HG03442 (cell line): Measurements from ENCODE around the gene DHPS.
"Not testable (repeated sequence)": the region's sequence is repeated elsewhere in the genome, so short reads cannot be mapped to it uniquely, and the experiment has no call there.

Source experiments
- ATAC-seq: cut with Tn5 transposase; IDR thresholded peaks from one replicate; pipeline ENCODE4 v1.9.1; 2021; ENCODE audit warnings: mild to moderate bottlenecking, moderate library complexity; ENCODE audit not compliant: unreplicated experiment

The DHPS gene

DNA sequence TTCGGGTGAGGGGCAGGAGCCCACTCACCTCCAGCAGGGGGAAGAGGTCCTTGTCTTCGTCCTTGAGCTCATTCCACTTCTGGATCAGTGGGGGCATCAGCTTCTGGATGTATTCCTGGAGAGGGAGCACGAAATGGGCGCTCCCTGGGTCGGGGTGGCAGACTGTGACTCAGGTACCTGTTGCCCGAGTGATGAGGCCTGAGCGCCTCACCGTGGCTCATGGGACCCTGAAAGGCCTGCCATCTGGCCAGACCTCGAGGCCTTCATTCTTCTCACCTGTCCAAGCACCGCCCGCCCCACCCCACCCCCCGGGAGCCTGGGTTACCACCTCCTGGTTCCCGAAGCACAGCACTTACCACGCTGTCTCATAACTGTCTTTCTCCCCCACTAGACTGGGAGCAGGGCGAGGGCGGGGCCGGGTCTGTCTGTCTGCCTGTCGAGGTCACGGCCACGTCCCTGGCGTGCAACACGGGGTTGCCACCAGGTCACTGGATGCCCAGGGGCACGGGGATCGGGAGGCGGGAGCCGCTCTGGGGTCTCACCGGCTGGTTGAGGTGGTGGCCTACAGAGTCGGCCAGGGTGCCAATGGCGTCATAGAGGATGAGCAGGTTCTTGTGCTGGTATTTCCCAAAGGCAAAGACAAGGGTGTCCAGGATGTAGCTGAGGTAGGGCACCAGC, 24.1 kb upstream of the DHPS start:
- no peak for ATAC-seq

DNA sequence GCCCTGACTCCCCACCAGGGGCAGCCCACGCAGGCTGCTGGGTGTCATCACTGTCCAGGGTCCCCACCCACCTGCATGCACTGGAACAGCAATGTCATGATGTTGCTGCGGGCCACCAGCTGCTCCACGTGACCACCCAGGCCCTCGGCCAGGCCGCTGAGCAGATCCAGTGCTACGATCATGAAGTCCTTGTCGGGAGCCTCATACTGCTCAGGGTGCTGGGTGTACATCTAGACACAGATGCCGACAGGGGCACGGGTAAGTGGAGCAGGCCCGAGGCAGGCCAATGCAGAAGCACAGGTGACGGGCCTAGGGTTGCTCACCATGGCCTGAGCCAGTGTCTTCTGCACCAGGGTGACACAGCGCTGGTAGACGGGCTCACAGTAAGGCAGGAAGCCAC, 23.5 kb upstream of the DHPS start:
- ATAC-seq, result no peak

DNA sequence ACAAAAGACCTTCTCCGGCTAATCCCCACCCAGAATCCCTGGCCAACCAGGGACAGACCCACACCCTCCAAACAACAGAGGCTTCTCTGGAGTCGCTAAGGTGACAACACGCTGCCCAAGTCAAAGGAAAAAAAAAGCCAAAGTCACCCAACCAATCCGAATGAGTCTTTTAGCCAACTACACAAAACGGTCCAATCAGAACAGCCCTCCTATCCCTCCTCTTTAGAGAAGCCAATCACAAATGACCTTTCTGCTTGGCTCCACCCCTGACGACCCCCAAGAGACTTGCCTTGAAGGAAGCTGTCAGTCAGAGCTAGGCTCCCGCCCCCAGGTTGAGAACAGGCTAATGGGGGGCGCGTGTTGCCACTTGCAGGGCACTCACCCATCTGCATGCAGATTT, 21.4 kb upstream of the DHPS start:
- ATAC-seq, result no peak

DNA sequence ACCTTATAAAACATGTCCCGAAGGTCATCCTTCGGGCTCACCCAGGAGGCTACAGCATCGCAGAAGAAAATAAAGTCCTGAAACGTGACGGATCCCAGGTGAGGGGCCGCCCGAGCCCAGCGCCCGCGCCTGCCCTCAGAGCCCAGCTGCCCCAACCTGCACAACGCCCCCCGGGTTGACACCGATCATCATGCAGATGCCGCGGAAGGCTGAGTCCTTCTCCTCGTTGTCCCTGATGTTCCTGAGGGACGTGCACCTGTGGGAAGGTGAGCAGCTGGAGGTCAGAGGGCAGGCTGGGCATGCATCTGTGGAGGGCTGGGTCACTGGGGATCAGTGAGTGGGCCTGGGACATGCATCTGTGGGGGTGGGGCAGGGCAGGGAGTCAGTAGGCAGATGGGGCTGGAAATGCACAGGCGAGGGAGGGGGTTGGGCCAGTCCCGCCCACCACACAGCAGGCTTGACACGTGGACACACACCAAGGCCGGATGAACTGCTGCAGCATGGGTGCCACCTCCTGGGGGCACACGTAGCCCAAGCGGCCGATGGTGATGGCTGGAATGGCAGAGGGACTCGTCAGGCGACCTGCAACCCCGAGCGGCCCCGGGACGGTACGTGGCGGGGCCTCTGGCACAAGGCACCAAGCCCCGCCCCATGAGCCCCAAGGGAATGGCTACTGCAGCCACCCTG, 20.1 kb upstream of the DHPS start:
- ATAC-seq, result no peak

DNA sequence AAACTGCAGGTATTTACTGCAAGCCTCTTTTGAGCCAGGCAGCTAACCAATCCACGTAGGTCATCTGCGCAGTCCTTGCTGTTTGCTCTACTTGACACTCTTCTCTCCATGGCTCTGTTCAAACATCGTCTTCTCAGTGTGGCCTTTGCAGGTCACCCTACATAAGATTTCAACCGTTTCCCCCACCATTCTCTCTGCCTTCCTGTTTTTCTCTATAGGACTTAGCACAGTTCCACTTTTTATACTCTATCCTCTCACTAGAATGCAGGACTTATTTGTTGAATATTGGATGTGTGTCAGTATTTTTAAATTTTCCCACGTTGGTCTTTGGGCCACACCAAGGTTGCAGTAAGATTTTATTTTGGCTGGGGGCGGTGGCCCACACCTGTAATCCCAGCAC, 16.5 kb upstream of the DHPS start:
- no peak for ATAC-seq

DNA sequence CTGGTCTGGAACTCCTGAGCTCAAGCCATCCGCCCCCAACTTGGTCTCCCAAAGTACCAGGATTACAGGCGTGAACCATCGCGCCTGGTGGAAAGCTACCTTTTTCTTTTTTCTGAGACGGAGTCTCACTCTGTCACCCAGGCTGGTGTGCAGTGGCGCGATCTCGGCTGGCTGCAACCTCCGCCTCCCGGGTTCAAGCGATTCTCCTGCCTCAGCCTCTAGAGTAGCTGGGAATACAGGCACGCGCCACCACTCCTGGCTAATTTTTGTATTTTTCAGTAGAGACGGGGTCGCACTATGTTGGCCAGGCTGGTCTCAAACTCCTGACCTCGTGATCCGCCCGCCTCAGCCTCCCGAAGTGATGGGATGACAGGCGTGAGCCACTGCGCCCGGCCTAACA, 15.7 kb upstream of the DHPS start:
- ATAC-seq, result not testable (repeated sequence)

DNA sequence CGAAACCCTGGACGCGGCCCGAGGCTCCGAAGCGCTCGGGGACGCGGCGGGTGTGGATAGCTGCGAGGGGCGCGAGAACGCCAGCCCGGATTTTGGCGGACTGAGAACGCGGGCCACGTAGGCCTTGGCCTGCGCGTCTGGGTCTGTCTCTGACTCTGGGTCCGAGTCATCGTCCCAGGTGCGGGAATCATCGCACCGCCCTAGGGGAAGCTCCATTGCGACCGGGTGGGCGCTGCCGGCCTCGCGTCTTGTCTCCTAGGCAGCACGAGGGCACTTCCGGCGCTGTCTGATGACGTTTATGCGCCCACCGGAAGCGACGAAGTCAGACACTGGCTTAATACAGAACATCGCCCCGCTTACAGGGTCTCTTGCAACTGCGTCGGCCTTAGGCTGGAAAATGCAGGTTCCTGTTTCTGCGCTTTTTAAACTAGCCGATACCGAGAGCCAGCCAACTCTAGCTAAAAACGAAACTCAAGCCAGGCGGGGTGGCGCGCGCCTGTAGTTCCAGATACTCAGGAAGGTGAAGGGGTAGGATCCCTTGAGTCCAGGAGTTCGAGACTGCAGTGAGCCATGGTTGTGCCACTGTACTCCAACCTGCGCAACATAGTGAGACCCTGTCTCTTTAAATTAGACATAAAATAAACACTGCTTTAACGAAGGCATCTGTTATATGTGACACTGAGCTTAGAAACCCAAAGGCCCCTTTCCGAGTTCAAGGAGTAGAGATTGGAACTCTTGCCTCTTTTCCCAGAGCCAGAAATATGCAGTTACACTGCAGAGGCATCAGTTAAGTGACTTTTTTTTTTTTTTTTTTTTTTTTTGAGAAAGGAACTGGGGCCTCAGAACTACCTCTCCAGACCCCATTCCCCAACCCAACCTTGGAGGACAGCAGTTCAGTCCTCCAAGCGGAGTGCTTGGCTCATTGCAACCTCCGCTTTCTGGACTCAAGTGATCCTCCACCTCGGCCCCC, 15.0 kb upstream of the DHPS start, which contains the start of gene FBXW9:
TSS of gene FBXW9 (minus strand) at position 266 of the 970 bp plus-strand sequence. CDS start at position 216, 50 bp downstream.
- ATAC-seq, result peak; percentile 81

DNA sequence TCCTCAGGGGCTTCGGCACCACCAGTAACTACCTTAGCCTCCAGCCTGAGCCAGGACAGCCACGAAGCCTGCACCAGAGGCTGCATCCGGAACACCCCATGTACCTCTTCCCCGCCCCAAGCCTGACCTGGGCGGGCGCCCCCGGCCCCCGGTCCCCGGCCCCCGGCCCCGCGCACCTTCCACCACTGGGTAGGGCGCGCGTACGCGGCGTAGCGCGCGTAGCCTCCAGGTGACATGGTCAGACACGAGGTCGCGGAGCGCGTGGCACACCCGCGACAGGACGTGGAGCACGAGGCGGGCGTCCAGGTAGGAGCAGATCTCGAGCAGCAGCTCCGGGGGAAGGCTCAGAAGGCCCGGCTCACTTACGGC, 14.3 kb upstream of the DHPS start:
- peak; percentile 8 for ATAC-seq

DNA sequence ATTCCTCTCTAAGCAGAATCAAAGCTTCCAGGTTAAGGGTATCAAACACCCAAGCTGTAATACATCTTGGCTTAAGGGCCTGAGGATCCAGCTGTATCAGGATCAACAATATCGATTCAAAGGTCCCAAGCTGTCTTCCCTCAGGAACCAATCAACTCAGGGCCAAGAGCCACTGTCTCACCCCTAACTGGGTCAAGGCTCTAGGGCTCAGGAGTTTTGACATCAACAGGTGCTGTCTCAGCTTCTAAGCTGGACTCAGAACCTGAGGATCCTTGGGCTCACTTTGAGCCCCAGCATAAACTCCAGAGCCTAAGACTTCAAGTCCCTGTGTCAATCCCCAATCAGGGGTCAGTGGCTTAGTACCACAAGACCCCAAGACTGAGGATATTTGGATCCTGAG, 13.8 kb upstream of the DHPS start:
- no peak for ATAC-seq

DNA sequence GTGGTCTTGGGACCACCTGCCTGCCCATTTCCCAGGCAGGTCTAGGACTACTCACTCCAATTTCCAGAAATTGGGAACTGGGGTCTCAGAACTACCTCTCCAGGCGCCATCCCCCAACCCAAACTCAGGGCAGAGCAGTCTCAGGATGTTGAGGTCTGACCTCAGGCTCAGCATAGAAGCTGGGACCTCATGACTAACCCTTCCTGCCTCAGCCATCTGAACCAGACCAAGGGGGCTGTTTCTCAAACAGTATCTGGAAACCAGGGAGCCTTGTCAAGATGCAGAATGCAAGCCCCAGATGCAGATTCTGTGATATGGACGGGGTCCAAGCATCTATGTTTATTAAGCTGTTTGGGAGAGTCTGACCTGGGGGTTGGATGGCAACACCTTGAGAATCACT, 13.4 kb upstream of the DHPS start:
- ATAC-seq, result no peak

DNA sequence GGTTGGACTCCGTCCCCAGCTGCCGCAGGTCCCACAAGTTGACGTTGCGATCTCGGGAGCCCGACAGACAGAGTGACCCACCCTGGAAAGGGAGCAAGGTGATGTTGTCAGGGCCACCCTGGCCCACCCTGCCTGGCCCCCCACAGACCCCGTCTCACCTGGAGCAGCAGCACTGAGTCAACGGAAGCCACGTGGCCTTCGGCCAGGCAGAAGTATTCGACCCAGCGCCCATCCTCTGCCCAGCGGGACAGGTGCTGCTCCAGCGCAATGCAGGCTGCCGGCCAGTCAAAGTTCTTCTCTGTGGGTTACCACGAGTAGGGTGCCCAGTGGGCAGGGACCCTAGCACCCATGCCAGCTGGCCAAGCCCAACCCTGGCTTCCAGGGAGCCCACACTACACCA, 13.0 kb upstream of the DHPS start:
- ATAC-seq, result no peak

DNA sequence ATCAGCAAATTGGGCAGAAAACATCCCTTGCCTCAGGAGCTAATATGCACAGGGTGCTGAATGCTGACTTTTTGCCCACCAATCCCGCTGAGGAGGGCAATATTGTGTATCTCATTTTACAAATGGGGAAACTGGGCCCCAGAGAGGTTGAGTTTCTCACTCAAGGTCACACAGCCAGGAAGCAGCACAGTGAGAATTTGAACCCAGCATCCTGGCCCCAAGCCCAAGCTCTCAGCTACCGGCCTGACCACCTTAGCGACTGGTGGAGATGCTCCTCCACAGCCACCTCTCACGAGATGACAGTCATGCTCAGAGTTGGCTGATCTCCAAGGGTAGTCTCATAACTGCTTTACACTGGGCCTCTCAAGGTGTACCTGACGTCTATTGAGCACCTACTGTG, 11.3 kb upstream of the DHPS start:
- ATAC-seq, result no peak

DNA sequence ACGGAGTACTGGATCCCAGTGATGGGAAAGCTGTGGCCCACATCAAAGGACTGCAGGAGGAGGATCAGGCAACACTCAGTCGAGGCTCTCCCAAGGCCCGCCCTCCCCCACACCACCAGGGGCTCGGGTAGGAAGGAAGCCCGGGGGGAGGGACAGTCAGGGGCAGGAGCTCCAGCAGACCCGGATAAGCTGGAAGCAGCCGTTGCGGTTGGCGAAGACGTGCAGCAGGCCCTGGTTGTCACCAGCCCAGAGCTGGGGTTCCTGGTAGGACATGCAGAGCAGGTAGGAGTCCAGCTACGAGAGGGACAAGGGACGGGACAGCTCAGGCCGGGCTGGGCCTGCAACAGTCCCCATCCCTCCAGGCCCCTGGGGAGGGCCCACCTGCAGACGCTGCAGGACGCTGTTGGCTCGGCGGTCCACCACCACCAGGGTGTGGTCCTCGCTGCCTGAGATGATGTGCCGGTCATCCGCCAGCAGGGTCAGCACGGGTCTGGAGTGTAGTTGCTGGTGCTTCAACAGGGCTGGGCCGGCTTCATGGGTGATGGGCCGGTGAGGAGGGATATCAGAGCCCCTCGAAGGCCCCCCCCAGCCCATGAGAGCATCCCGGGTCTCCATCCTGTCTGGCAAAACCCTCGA, 8.0 kb upstream of the DHPS start:
- ATAC-seq, result no peak

DNA sequence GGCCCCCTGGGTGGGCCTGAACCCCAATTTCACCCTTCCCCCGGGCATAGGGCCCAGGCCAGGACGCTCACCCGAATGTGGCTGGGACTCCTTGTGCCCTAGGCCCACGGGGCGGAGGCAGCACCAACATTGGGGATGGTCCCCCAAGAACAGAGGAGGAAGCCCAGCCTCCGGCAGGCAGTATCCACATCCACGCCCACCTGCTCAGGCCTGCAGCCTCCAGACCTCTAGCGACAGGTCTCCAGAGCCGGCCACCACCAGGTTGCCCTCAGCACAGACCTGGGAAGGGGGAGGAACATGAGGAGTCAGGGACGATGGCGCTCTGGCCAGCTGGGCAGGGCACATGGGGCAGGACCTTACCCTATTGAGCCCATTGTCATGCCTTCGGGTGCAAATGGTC, 7.3 kb upstream of the DHPS start:
- no peak for ATAC-seq

DNA sequence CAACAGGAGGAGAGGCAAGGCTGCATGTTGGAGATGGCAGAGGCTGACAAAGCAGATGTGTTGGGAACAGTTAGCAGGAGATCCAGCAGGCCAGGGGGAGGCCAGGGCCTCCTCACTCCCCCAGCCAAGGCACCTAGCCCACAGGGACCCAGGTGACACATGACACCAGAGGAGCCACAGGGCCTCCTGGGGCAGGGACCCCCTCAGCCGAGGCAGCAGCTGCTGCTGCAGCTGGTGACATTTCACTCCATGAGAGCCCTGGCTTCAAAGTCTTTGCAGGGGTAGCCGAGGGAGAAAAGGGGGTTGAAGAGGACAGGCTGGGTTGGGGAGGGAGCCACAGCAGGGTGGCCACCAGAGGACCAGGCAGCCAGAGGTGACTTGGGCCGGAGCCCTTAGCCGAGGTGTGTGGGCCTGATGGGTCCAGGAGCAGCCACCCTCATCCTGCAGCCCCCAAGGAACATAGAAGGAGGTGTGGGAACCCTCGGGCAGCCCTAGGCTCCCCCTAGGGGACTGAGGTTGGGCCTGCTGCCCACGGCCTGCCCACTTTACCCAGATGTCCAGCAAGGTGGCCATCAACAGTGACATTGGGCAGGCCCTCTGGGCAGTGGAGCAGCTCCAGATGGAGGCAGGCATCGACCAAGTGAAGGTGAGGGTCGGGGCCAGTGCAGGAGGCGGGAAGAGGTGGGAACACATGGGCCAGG, 6.0 kb upstream of the DHPS start, which contains the start of gene GNG14:
TSS of gene GNG14 (plus strand) at position 503 of the 701 bp plus-strand sequence. CDS start at position 554, 51 bp downstream.
- no peak for ATAC-seq

DNA sequence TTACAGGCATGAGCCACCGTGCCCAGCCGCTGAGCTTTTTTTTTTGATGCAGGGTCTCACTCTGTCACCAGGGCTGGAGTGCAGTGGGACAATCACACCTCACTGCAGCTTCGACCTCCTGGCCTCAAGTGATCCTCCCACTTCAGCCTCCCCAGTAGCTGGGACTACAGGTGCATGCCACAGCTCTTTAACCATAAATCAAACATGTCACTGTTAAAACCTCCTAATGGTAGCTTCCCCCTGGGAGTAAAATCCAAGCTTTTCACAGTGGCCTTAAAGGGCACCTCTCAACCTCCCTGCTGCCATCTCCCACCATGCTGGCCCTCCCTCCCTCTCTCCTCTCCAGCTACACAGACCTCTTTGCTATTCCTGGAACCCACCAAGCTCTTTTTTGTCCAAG, 4.2 kb upstream of the DHPS start:
- no peak for ATAC-seq

DNA sequence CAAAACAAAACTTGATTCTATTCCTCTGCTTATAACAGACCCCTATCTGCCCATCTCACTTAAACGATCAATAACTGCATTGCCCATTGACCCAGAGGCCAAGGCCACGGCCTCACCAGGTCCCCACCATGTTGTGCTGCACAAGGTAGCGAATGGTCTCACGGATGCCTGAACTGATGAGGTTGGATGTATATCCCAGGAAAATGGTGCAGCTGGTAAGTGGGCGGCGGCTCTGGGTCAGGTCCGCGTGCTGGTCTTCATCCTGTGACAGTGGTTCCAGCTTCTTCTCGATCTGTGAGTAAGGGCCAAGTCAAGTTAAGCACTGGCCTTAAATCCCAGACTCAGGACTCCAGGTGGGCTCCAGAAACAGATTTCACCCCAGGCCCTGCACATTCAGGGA, 1.6 kb downstream of the DHPS start:
- ATAC-seq, result no peak

DNA sequence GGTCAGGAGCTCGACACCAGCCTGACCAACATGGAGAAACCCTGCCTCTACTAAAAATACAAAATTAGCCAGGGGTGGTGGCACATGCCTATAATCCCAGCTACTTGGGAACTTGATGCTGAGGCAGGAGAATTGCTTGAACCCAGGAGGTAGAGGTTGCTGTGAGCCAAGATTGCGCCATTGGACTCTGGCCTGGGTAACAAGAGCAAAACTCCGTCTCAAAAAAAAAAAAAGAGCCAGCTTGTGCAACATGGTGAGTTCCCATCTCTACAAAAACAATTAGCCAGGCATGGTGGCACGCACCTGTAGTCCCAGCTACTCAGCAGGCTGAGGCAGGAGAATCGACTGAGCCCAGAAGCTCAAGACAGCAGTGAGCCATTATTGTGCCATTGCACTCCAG, 3.6 kb downstream of the DHPS start:
- ATAC-seq, result not testable (repeated sequence)

DNA sequence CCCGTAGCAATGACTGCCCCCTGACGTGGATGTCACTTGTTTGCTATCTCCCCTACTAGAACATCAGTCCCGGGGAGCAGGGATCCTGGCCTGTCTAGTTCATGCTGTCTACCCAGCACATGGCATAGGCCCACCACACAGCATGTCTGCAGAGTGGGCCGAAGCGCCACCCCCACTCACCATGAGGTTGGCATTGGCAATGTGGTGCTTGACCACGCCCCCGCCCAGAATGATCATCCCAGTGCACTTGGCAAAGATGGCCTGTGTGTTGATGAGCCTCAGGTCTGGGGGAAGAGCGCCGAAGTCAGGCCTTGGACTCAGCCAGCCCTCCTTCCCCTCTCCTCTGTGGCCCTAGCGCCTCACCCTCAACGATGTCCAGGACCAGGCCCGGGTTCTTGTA, 4.8 kb downstream of the DHPS start:
- no peak for ATAC-seq

DNA sequence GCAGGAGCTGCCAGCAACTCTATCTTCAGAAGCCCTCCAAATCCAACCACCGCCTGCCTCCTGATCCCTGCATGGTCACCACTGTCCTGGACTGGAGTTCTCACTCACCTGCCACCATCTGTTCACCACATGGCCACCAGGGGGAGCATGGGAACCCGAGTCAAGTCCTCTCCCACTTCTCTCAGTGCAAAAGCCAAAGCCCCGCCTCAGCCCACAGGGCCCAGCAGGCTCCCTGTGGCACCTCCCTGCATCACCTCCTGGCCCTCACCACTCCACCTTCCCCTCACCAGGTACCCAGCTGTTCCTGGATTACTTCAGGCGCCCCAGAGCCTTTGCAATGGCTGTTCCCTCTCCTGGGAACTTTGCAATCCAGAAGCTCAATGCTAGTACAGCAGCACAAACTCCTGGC, 5.3 kb downstream of the DHPS start:
- no peak for ATAC-seq
